Gastroesophageal sphincter (tissue), 4 donors: ENCODE measurements around the gene MAPK8. TPM values are rescaled to one million over a fixed set of nuclear protein-coding genes. Genes with fewer than 3 reads are reported as not detected.

Experiments used
- ATAC-seq: fragments of 150-250 bp; one replicate; pipeline ENCODE4 v1.9.1; 2016; ENCODE audit warnings: mild to moderate bottlenecking, moderate library complexity
- H3K27ac ChIP-seq, 4 donors: fragments of 200-600 bp; sonication (generic) in 3 of 4; 1 replicate in 3 of 4; 2 replicates in 1 of 4; pipeline ENCODE4 v1.5.1; 2016 to 2019
- H3K27me3 ChIP-seq: fragments of 200-600 bp; sonication (generic); one replicate; pipeline ENCODE4 v1.5.1; 2019
- H3K36me3 ChIP-seq, 2 donors: fragments of 200-600 bp; sonication (generic); one replicate each; pipeline ENCODE4 v1.5.1; 2019; ENCODE audit warnings: control low read depth in 1 of 2
- H3K4me1 ChIP-seq, 3 donors: fragments of 200-600 bp; sonication (generic); 1 replicate in 2 of 3; 2 replicates in 1 of 3; pipeline ENCODE4 v1.5.1; 2016 to 2019; ENCODE audit warnings: control low read depth in 2 of 3
- H3K4me3 ChIP-seq, 2 donors: fragments of 200-600 bp; sonication (generic); one replicate each; pipeline ENCODE4 v1.5.1; 2019; ENCODE audit warnings: mild to moderate bottlenecking in 1 of 2, moderate library complexity in 1 of 2
- H3K9me3 ChIP-seq, 3 donors: fragments of 200-600 bp; sonication (generic); one replicate each; pipeline ENCODE4 v1.5.1; 2017 to 2019; ENCODE audit warnings: control low read depth in 2 of 3
- EP300 ChIP-seq: sonication (generic); formaldehyde crosslinking; IDR thresholded peaks from one replicate; pipeline ENCODE4 v1.6.1; 2017; ENCODE audit warnings: antibody characterized with exemption, mild to moderate bottlenecking
- POLR2A ChIP-seq, 2 donors: fragments of 450-650 bp; IDR thresholded peaks; one replicate each; pipeline ENCODE4 v1.6.1; 2017; ENCODE audit warnings: antibody characterized with exemption in 2 of 2, mild to moderate bottlenecking in 2 of 2, moderate library complexity in 1 of 2
- POLR2AphosphoS5 ChIP-seq: sonication (generic); formaldehyde crosslinking; IDR thresholded peaks from one replicate; pipeline ENCODE4 v1.6.1; 2017; ENCODE audit warnings: antibody characterized with exemption
- WGBS, 2 donors: methylation state at CpG; one replicate each; pipeline ENCODE4 v1.1.5; 2018; ENCODE audit warnings: low coverage in 1 of 2; 5-methylcytosine and 5-hydroxymethylcytosine counted together
- total RNA-seq, 4 donors: library from RNA; depleted of rRNA; stranded (reverse); fragments of >200 nt; gene quantifications; one replicate each; pipeline ENCODE4 v1.1.0, GENCODE V29; 2016
- TF ChIP-seq, protein P1 (sequence below), 4 experiments: fragments of 200-600 bp in 2 of 4; fragments of 450-650 bp in 2 of 4; sonication (generic) in 1 of 4; IDR thresholded peaks; one replicate each; pipeline ENCODE4 v1.5.1; 2017 to 2019; ENCODE audit warnings: antibody characterized with exemption in 4 of 4, mild to moderate bottlenecking in 2 of 4, moderate library complexity in 2 of 4

The MAPK8 gene
- total RNA-seq, 4 donors from 2014 or later, result 35.6 to 63.7 (median 40.7) TPM

- Histone ChIP-seq H3K4me1 (peaks cover 0 to 14% (median 0%) of the 10 kb centered on the region in 3 donors), H3K27ac (no peak overlapping the region), H3K4me3 (no peak overlapping the region), H3K27me3 (peaks cover 12% of the 10 kb centered on the region), H3K9me3 (no peaks in the 10 kb centered on the region), H3K36me3 (no peaks in the 10 kb centered on the region)
- TF ChIP-seq, protein P1, sequence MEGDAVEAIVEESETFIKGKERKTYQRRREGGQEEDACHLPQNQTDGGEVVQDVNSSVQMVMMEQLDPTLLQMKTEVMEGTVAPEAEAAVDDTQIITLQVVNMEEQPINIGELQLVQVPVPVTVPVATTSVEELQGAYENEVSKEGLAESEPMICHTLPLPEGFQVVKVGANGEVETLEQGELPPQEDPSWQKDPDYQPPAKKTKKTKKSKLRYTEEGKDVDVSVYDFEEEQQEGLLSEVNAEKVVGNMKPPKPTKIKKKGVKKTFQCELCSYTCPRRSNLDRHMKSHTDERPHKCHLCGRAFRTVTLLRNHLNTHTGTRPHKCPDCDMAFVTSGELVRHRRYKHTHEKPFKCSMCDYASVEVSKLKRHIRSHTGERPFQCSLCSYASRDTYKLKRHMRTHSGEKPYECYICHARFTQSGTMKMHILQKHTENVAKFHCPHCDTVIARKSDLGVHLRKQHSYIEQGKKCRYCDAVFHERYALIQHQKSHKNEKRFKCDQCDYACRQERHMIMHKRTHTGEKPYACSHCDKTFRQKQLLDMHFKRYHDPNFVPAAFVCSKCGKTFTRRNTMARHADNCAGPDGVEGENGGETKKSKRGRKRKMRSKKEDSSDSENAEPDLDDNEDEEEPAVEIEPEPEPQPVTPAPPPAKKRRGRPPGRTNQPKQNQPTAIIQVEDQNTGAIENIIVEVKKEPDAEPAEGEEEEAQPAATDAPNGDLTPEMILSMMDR (IDR thresholded peaks at IDR 0.05), result no peak
- TF ChIP-seq EP300 (no peak), POLR2A (IDR thresholded peaks at IDR 0.05) (no peak), POLR2AphosphoS5 (no peak)
- no peak for ATAC-seq
- 93% methylated on average over 2 of the region's 5 CpGs; no CpG with 5 or more reads in 1 of the 2 donors for WGBS, 2 donors
These were observed 151.6 kb downstream of the MAPK8 start for GRCh38 chr10:48457949-48458661.

DNA sequence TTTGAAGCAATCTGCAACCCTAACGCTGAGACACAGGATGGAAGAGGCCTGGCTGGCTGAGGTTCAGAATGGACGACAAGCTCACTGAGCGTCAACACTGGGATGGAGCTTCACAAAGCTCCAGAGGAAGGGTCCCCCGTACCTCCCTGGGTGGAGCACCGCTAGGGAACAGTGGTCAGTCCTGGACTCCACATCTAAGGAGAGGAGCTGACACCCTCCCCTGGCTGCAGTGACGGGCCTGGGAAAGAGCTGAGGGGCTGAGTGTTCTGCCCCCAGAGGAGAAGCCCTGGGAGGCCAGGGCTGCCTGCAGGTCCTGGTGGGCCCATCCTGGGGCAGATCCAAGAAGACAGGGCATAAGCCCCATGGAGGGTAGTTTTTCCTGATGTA is 152.2 kb downstream of the MAPK8 start:
- no peak for ATAC-seq
- Histone ChIP-seq H3K27ac (no peak overlapping the region), H3K36me3 (no peaks in the 10 kb centered on the region), H3K4me1 (peaks cover 0 to 14% (median 0%) of the 10 kb centered on the region in 3 donors), H3K4me3 (no peak overlapping the region), H3K27me3 (peaks cover 12% of the 10 kb centered on the region), H3K9me3 (no peaks in the 10 kb centered on the region)
- no CpG with 5 or more reads among the region's 6 CpGs for WGBS, 2 donors
- TF ChIP-seq EP300 (no peak), POLR2A (IDR thresholded peaks at IDR 0.05) (no peak), POLR2AphosphoS5 (no peak)
- TF ChIP-seq, protein P1 (IDR thresholded peaks at IDR 0.05), result no peak

GRCh38 chr10:48459270-48460150 is 153.0 kb downstream of the MAPK8 start:
- no peak overlapping the region for H3K27ac ChIP-seq
- H3K36me3 ChIP-seq, result no peaks in the 10 kb centered on the region
- H3K9me3 ChIP-seq, result no peaks in the 10 kb centered on the region
- peaks cover 0 to 16% (median 0%) of the 10 kb centered on the region in 3 donors for H3K4me1 ChIP-seq
- H3K27me3 ChIP-seq, result peaks cover 12% of the 10 kb centered on the region
- TF ChIP-seq, protein P1 (IDR thresholded peaks at IDR 0.05), result no peak
- no peak for TF ChIP-seq POLR2AphosphoS5
- TF ChIP-seq EP300, result no peak
- no peak for TF ChIP-seq POLR2A (IDR thresholded peaks at IDR 0.05)
- WGBS, 2 donors, result 75 to 80% methylated on average over 1 to 2 of the region's 23 CpGs
- no peak for ATAC-seq
- H3K4me3 ChIP-seq, result no peak overlapping the region

DNA sequence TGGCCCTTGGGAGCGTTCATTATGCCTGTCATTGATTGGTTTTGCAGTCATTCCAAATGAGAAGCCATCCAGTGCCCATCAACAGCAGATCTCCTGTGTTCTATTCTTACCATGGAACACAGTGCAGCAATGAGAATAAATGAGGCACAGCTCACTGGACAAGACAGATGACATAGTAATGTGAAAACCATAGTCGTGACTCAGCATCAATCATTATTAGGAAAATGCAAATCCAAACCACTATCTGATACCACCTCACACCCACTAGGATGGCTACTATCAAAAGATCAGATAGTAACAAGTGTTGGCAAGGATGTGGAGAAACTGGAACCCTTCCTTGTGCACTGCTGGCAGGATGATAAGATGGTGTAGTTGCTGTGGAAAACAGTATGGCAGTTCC is 153.7 kb downstream of the MAPK8 start:
- ATAC-seq, result no peak
- WGBS, 2 donors, result 63 to 89% methylated on average over 1 to 2 of the region's 2 CpGs
- no peaks in the 10 kb centered on the region for H3K36me3 ChIP-seq
- TF ChIP-seq EP300 (no peak), POLR2AphosphoS5 (no peak), POLR2A (IDR thresholded peaks at IDR 0.05) (no peak)
- TF ChIP-seq, protein P1 (IDR thresholded peaks at IDR 0.05), result no peak
- H3K9me3 ChIP-seq, result no peaks in the 10 kb centered on the region
- H3K4me1 ChIP-seq, result peaks cover 0 to 23% (median 0%) of the 10 kb centered on the region in 3 donors
- no peak overlapping the region for H3K27ac ChIP-seq
- H3K27me3 ChIP-seq, result peaks cover 12% of the 10 kb centered on the region
- H3K4me3 ChIP-seq, result no peak overlapping the region
